B cell (primary cell): ENCODE measurements around the gene SMOC1. TPM values are rescaled to one million over a fixed set of nuclear protein-coding genes. Genes with fewer than 3 reads are reported as not detected.

Source experiments
- ATAC-seq: fragments of 200-7000 bp; cut with Tn5 transposase; one replicate; pipeline ENCODE4 v1.10.0; 2021; ENCODE audit warnings: low read depth, mild to moderate bottlenecking, moderate number of reproducible peaks, moderate library complexity
- CTCF ChIA-PET: fragments of 350-600 bp; sonication (Branson Sonifier 250); formaldehyde crosslinking; loops from one replicate; lab custom pipeline; 2021; ENCODE audit warnings: antibody characterized with exemption, inconsistent platforms; lab: Charles Lee
- POLR2A ChIA-PET: fragments of 350-600 bp; sonication (Branson Sonifier 250); formaldehyde crosslinking; loops from one replicate; lab custom pipeline; 2021; ENCODE audit warnings: antibody characterized with exemption; lab: Charles Lee
- DNase-seq: peaks from one replicate; pipeline ENCODE4 v3.0.0; 2013
- H2AFZ ChIP-seq: 2 replicates; pipeline ENCODE4 v1.6.1; 2012; ENCODE audit warnings: mild to moderate bottlenecking, low read depth, low read length; ENCODE audit not compliant: insufficient read depth, poor library complexity, severe bottlenecking
- H3K27ac ChIP-seq, 2 donors: 1 replicate in 1 of 2; 2 replicates in 1 of 2; pipeline ENCODE4 v1.5.1; 2012 to 2013; ENCODE audit warnings: low read length in 2 of 2, mild to moderate bottlenecking in 2 of 2, moderate library complexity in 1 of 2
- H3K27me3 ChIP-seq, 4 experiments: fragments of 200-600 bp in 1 of 4; sonication (generic) in 1 of 4; replicated peaks in 1 of 4; 1 replicate in 2 of 4; 2 replicates in 2 of 4; pipeline versions ENCODE4 v1.6.1 to v1.7.0; 2013 to 2016; ENCODE audit warnings: low read length in 3 of 4, mild to moderate bottlenecking in 2 of 4, mixed read lengths in 1 of 4, moderate library complexity in 1 of 4; ENCODE audit not compliant: insufficient read depth in 4 of 4, control insufficient read depth in 3 of 4; ENCODE audit errors: control extremely low read depth in 1 of 4
- H3K36me3 ChIP-seq, 2 experiments: replicated peaks in 1 of 2; 1 replicate in 1 of 2; 2 replicates in 1 of 2; pipeline versions ENCODE4 v1.6.1 to v1.7.1; 2013; ENCODE audit warnings: low read length in 1 of 2; ENCODE audit not compliant: insufficient read depth in 2 of 2, control insufficient read depth in 1 of 2; ENCODE audit errors: control extremely low read depth in 1 of 2, extremely low read depth in 1 of 2
- H3K4me1 ChIP-seq, 2 donors: fragments of 200-600 bp in 1 of 2; sonication (generic) in 1 of 2; 1 replicate in 1 of 2; 2 replicates in 1 of 2; pipeline versions ENCODE4 v1.5.1 to v1.6.1; 2013 to 2017; ENCODE audit warnings: low read length in 2 of 2; ENCODE audit not compliant: control insufficient read depth in 2 of 2, insufficient read depth in 2 of 2
- H3K4me2 ChIP-seq: replicated peaks from 2 replicates; pipeline ENCODE3; 2012; ENCODE audit warnings: mild to moderate bottlenecking, low read depth, low read length; ENCODE audit not compliant: poor library complexity, severe bottlenecking
- H3K4me3 ChIP-seq, 5 experiments: fragments of 200-600 bp in 1 of 5; sonication (generic) in 1 of 5; 1 replicate in 3 of 5; 2 replicates in 2 of 5; pipeline versions ENCODE4 v1.5.1 to v1.7.0; 2011 to 2016; ENCODE audit warnings: low read length in 4 of 5, mild to moderate bottlenecking in 4 of 5, low read depth in 2 of 5, control low read depth in 1 of 5, moderate library complexity in 1 of 5; ENCODE audit not compliant: insufficient read depth in 1 of 5; ENCODE audit errors: control extremely low read depth in 1 of 5, extremely low read depth in 1 of 5
- H3K79me2 ChIP-seq: fragments of 200-600 bp; sonication (generic); one replicate; pipeline ENCODE4 v1.6.0; 2016; ENCODE audit warnings: low read length; ENCODE audit not compliant: control insufficient read depth, insufficient read depth
- H3K9ac ChIP-seq: fragments of 200-600 bp; sonication (generic); 2 replicates; pipeline ENCODE4 v1.6.1; 2017; ENCODE audit warnings: mild to moderate bottlenecking, low read length, moderate library complexity
- H3K9me3 ChIP-seq, 3 donors: one replicate each; pipeline versions ENCODE4 v1.6.1 to v1.7.1; 2013; ENCODE audit warnings: low read length in 2 of 3; ENCODE audit not compliant: control insufficient read depth in 2 of 3, insufficient read depth in 1 of 3; ENCODE audit errors: control extremely low read depth in 1 of 3
- H4K20me1 ChIP-seq: 2 replicates; pipeline ENCODE4 v1.6.0; 2012; ENCODE audit warnings: mild to moderate bottlenecking, low read length; ENCODE audit not compliant: insufficient read depth, control insufficient read depth, poor library complexity, severe bottlenecking
- H3K27ac Mint-ChIP-seq: one replicate; pipeline ENCODE4 v1.8.0; 2021; ENCODE audit warnings: mixed read lengths
- H3K27me3 Mint-ChIP-seq: one replicate; pipeline ENCODE4 v1.8.0; 2021; ENCODE audit warnings: mixed read lengths
- H3K4me1 Mint-ChIP-seq: one replicate; pipeline ENCODE4 v1.8.0; 2021; ENCODE audit warnings: mixed read lengths
- H3K4me3 Mint-ChIP-seq: one replicate; pipeline ENCODE4 v1.8.0; 2021; ENCODE audit warnings: mixed read lengths
- H3K9me3 Mint-ChIP-seq: one replicate; pipeline ENCODE4 v1.8.0; 2022; ENCODE audit warnings: mixed read lengths; ENCODE audit not compliant: insufficient read depth
- CTCF ChIP-seq: fragments of 200-600 bp; IDR thresholded peaks from one replicate; pipeline ENCODE4 v1.8.0; 2022; ENCODE audit warnings: antibody characterized with exemption, mild to moderate bottlenecking
- EZH2 ChIP-seq: IDR thresholded peaks from 2 replicates; pipeline ENCODE4 v1.6.1; 2012; ENCODE audit warnings: borderline replicate concordance, low read depth, mild to moderate bottlenecking, moderate library complexity, low read length; ENCODE audit not compliant: insufficient read depth, poor library complexity, severe bottlenecking
- WGBS: methylation state at CpG from one replicate; pipeline ENCODE4 v1.1.5; 2013; ENCODE audit warnings: missing lambda C conversion rate; ENCODE audit not compliant: insufficient coverage; 5-methylcytosine and 5-hydroxymethylcytosine counted together
- intact Hi-C: fragments of 100-400 bp; cut with micrococcal nuclease; formaldehyde crosslinking; loops from one replicate; pipeline ENCODE4 v1.10.0; 2022
- polyA plus RNA-seq: library from polyadenylated mRNA; depleted of rRNA; stranded (reverse); fragments of >200 nt; gene quantifications from 2 replicates; pipeline ENCODE4 v1.2.3, GENCODE V29; 2012
- total RNA-seq, 2 donors: library from RNA; stranded (reverse); fragments of 120-200 nt in 1 of 2; gene quantifications; 1 replicate in 1 of 2; 2 replicates in 1 of 2; pipeline versions ENCODE4 v1.2.3 to v1.2.4, GENCODE V29; 2013 to 2022

The SMOC1 gene
- total and polyA plus RNA-seq, 2 donors (not counting 1 experiment from before 2014, with no cell fraction given), result 0.04 to 0.84 TPM

- H3K36me3 ChIP-seq, result no peaks in the 10 kb centered on the region
- CTCF ChIA-PET, result no interaction called here
- no peaks in the 10 kb centered on the region for H3K4me1 Mint-ChIP-seq
- no peaks in the 10 kb centered on the region for H3K79me2 ChIP-seq
- H3K9me3 ChIP-seq, result no peaks in the 10 kb centered on the region
- no peak for DNase-seq
- no peak overlapping the region for H3K27ac ChIP-seq
- H2AFZ ChIP-seq, result no peak overlapping the region
- no peak for ATAC-seq
- H3K9ac ChIP-seq, result no peak overlapping the region
- H3K27me3 Mint-ChIP-seq, result peaks cover 15% of the 10 kb centered on the region
- H3K4me1 ChIP-seq, result no peaks in the 10 kb centered on the region
- H3K4me2 ChIP-seq, result no peak overlapping the region
- H3K9me3 Mint-ChIP-seq, result no peaks in the 10 kb centered on the region
- no peak for TF ChIP-seq EZH2
- TF ChIP-seq CTCF, result no peak
- WGBS, result no CpG with 5 or more reads among the region's 2 CpGs
- POLR2A ChIA-PET, result no interaction called here
- no peaks in the 10 kb centered on the region for H4K20me1 ChIP-seq
- H3K4me3 Mint-ChIP-seq, result no peak overlapping the region
- H3K4me3 ChIP-seq, result no peak overlapping the region
- H3K27ac Mint-ChIP-seq, result no peak overlapping the region
- intact Hi-C loops, result no loop called here
- peaks cover 0 to 6% (median 0%) of the 10 kb centered on the region in 4 experiments for H3K27me3 ChIP-seq
Measured at GRCh38 chr14:69854598-69854997, 24.6 kb upstream of the SMOC1 start.

DNA sequence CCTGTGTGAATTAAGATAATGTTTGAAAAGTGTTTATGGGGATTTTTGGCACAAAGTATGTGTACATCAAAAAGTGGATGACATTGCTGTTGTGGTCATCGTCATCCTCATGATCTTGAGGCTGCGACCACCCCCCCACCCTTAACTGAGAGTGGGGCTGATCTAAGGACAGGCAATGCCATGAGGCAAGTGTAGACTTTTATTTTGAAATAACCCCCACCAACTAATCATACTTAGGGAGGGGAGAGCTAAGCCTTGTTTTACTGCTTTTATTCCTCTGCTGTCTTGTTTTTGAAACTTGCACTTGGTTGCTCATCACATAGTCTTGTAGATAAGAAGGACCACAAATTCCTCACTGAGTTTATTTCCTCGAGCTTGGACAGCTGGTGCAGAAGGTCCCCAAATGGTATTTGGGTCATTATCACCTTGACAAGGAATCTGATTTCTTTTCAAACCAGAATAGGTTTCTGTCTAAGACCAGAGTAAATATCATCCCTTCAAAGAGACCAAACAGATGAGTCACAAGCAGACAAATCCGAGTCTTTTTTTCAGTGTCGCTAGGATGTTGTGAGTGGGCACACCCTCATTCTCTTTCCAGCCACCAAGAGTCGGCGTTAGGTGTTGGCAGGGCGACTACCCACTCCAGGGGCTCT, 23.9 kb upstream of the SMOC1 start:
- CTCF ChIA-PET, result no interaction called here
- WGBS, result 85% methylated on average over 3 of the region's 8 CpGs
- Histone ChIP-seq H3K9me3 (no peaks in the 10 kb centered on the region), H4K20me1 (no peaks in the 10 kb centered on the region), H3K4me2 (no peak overlapping the region), H3K27ac (no peak overlapping the region), H3K4me1 (no peaks in the 10 kb centered on the region), H3K79me2 (no peaks in the 10 kb centered on the region), H3K27me3 (peaks cover 0 to 6% (median 0%) of the 10 kb centered on the region in 4 experiments), H3K36me3 (no peaks in the 10 kb centered on the region), H2AFZ (no peak overlapping the region), H3K4me3 (no peak overlapping the region), H3K9ac (no peak overlapping the region)
- intact Hi-C loops, result no loop called here
- Mint-ChIP-seq H3K27ac (no peak overlapping the region), H3K4me1 (no peaks in the 10 kb centered on the region), H3K27me3 (peaks cover 15% of the 10 kb centered on the region), H3K9me3 (no peaks in the 10 kb centered on the region), H3K4me3 (no peak overlapping the region)
- DNase-seq (no peak), ATAC-seq (no peak)
- POLR2A ChIA-PET, result no interaction called here
- TF ChIP-seq CTCF (no peak), EZH2 (no peak)
